Neural progenitor cell (in vitro differentiated cells): ENCODE measurements around the gene GAREM2. TPM values are rescaled to one million over a fixed set of nuclear protein-coding genes. Genes with fewer than 3 reads are reported as not detected.

ENCODE experiments used
- DNase-seq: peaks from one replicate; pipeline ENCODE4 v3.0.0-alpha.2; 2016; ENCODE audit warnings: low spot score
- H2AFZ ChIP-seq: fragments of 200-600 bp; sonication (generic); replicated peaks from 2 replicates; pipeline ENCODE4 v1.6.1; 2016; ENCODE audit warnings: antibody characterized with exemption
- H3F3A ChIP-seq: fragments of 200-600 bp; sonication (generic); 2 replicates; pipeline ENCODE4 v1.6.1; 2016; ENCODE audit warnings: antibody characterized with exemption, low read depth
- H3K27ac ChIP-seq: fragments of 200-600 bp; sonication (generic); 2 replicates; pipeline ENCODE4 v1.5.1; 2016; ENCODE audit warnings: mild to moderate bottlenecking
- H3K27me3 ChIP-seq: fragments of 200-600 bp; sonication (generic); 2 replicates; pipeline ENCODE4 v1.6.1; 2016; ENCODE audit warnings: mild to moderate bottlenecking, moderate library complexity
- H3K36me3 ChIP-seq: fragments of 200-600 bp; sonication (generic); 2 replicates; pipeline ENCODE4 v1.5.1; 2016
- H3K4me1 ChIP-seq: fragments of 200-600 bp; sonication (generic); 2 replicates; pipeline ENCODE4 v1.6.1; 2016; ENCODE audit warnings: mixed run types
- H3K4me2 ChIP-seq: fragments of 200-600 bp; sonication (generic); 2 replicates; pipeline ENCODE4 v1.6.1; 2016
- H3K4me3 ChIP-seq: fragments of 200-600 bp; sonication (generic); 2 replicates; pipeline ENCODE4 v1.5.1; 2016
- H3K79me2 ChIP-seq: fragments of 200-600 bp; sonication (generic); 2 replicates; pipeline ENCODE4 v1.6.1; 2016; ENCODE audit warnings: low read depth
- H3K9ac ChIP-seq: fragments of 200-600 bp; sonication (generic); 2 replicates; pipeline ENCODE4 v1.6.1; 2016
- H3K9me3 ChIP-seq: fragments of 200-600 bp; sonication (generic); 2 replicates; pipeline ENCODE4 v1.5.1; 2016; ENCODE audit warnings: low read depth
- H4K20me1 ChIP-seq: fragments of 200-600 bp; sonication (generic); 2 replicates; pipeline ENCODE4 v1.6.1; 2016; ENCODE audit warnings: low read depth
- H3K27ac Mint-ChIP-seq: 3 replicates; pipeline ENCODE4 v1.8.0; 2021; ENCODE audit warnings: mixed read lengths
- H3K27me3 Mint-ChIP-seq: 2 replicates; pipeline ENCODE4 v1.8.0; 2022; ENCODE audit warnings: low read depth, mild to moderate bottlenecking, inconsistent platforms, moderate library complexity, mixed read lengths; ENCODE audit not compliant: insufficient read depth
- H3K36me3 Mint-ChIP-seq: 3 replicates; pipeline ENCODE4 v1.8.0; 2021; ENCODE audit warnings: mixed read lengths
- H3K4me1 Mint-ChIP-seq: 3 replicates; pipeline ENCODE4 v1.8.0; 2021; ENCODE audit warnings: mixed read lengths
- H3K4me3 Mint-ChIP-seq: 3 replicates; pipeline ENCODE4 v1.8.0; 2021; ENCODE audit warnings: mild to moderate bottlenecking, moderate library complexity, mixed read lengths
- H3K9me3 Mint-ChIP-seq: 3 replicates; pipeline ENCODE4 v1.8.0; 2020; ENCODE audit warnings: mixed read lengths
- EZH2 ChIP-seq: fragments of 200-600 bp; sonication (generic); IDR thresholded peaks from 2 replicates; pipeline ENCODE4 v1.6.1; 2017; ENCODE audit warnings: antibody characterized with exemption, mild to moderate bottlenecking, moderate library complexity
- EZH2phosphoT487 ChIP-seq: fragments of 200-600 bp; sonication (generic); IDR thresholded peaks from 2 replicates; pipeline ENCODE4 v1.6.1; 2017; ENCODE audit warnings: antibody characterized with exemption
- total RNA-seq: library from RNA; depleted of rRNA; stranded (reverse); fragments of >200 nt; gene quantifications from 2 replicates; pipeline ENCODE4 v1.2.3, GENCODE V29; 2015; ENCODE audit warnings: low replicate concordance
- TF ChIP-seq, protein P1 (sequence below): fragments of 200-600 bp; sonication (generic); IDR thresholded peaks from 2 replicates; pipeline ENCODE4 v1.5.1; 2017; ENCODE audit warnings: antibody characterized with exemption, mild to moderate bottlenecking

The GAREM2 gene
- total RNA-seq, 1 donor from 2014 or later, result 20.0 TPM

DNA sequence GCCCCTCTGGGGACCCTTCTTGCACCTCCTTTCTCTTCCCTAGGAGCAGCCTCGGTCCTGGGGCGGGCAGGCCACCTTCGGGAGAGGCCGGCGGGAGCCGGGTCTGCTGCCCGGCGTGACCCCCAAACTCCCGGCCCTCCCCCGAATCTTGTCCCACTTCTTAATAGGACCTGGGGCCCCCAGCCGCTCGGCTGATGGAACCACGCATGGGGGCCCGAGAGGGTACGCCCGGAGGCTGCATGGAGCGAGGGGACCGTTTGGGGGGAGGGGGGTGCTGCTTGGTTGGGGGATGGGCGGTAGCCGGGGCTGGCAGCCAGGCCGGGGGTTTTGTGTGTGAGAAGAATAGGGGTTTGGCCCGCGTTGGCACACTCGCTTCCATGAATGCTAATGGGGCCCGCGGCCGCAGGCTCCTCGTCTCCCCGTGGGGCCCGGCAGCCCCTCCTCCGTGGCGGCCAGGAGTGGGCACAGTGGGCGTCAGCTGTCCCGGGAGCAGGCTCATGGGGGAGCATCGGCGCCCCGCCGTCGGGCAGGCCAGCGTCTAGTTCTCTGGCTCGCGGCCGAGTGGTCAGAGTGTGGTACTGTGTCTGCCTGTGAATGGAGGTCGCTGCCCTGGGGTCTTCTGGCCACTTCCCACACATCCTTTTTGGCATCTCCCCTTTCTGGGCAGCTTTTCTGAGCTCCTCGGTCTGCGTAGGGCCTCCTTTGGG lies 1.0 kb downstream of the GAREM2 start:
- Histone ChIP-seq H3K9ac (no peak overlapping the region), H3K27ac (no peak overlapping the region), H3K27me3 (peaks cover 25% of the 10 kb centered on the region), H3K36me3 (no peaks in the 10 kb centered on the region), H3K4me1 (peaks cover 25% of the 10 kb centered on the region), H2AFZ (no peak overlapping the region), H3K4me2 (peak overlapping the region; percentile 96), H3K4me3 (peak overlapping the region; percentile 90), H3K79me2 (peaks cover 20% of the 10 kb centered on the region), H3K9me3 (no peaks in the 10 kb centered on the region), H4K20me1 (peaks cover 36% of the 10 kb centered on the region), H3F3A (peaks cover 24% of the 10 kb centered on the region)
- peak; percentile 56 for DNase-seq
- H3K9me3 Mint-ChIP-seq, result no peaks in the 10 kb centered on the region
- TF ChIP-seq, protein P1, sequence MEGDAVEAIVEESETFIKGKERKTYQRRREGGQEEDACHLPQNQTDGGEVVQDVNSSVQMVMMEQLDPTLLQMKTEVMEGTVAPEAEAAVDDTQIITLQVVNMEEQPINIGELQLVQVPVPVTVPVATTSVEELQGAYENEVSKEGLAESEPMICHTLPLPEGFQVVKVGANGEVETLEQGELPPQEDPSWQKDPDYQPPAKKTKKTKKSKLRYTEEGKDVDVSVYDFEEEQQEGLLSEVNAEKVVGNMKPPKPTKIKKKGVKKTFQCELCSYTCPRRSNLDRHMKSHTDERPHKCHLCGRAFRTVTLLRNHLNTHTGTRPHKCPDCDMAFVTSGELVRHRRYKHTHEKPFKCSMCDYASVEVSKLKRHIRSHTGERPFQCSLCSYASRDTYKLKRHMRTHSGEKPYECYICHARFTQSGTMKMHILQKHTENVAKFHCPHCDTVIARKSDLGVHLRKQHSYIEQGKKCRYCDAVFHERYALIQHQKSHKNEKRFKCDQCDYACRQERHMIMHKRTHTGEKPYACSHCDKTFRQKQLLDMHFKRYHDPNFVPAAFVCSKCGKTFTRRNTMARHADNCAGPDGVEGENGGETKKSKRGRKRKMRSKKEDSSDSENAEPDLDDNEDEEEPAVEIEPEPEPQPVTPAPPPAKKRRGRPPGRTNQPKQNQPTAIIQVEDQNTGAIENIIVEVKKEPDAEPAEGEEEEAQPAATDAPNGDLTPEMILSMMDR, result no peak
- TF ChIP-seq EZH2phosphoT487 (peak; percentile 51), EZH2 (no peak)
- H3K4me1 Mint-ChIP-seq, result peaks cover 33% of the 10 kb centered on the region
- peak overlapping the region; percentile 89 for H3K4me3 Mint-ChIP-seq
- peaks cover 24% of the 10 kb centered on the region for H3K27me3 Mint-ChIP-seq
- H3K36me3 Mint-ChIP-seq, result peaks cover 4% of the 10 kb centered on the region
- peak overlapping the region; percentile 50 for H3K27ac Mint-ChIP-seq

DNA sequence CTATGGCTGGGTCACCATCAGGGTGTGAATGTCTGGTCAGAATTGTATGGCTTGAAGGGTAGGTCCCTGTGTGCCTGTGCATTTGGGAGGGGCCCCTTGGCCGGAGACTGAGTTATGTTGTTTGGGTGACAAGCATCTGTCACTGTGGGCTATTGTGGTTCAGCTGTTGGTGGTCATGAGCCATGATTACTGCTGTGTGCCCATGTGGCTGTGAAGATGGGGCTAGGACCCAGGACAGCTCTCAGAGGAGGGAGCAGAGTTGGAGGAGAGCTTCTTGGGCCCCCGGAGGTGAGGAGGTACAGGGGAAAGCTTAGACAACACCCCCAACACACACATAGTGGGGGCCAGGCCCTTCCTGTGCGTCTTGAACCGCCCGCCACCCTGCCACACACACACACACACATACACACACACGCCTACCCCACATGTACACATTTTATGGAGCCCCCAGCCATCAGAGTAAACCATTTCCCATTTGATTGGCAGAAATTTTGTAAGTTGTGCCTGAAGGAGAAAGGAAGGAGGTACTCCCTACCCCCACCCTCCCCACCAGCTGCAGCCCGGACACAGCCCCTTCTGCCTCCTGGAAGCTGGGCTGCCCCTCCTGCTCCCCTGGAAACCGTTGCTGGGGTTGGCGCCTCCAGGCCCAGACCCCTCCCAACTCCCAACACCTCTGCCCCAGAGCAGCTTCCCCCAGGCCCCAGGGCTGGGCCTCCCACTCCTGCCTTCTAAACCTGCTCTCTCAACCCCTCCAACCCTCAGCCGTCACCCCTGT lies 2.0 kb downstream of the GAREM2 start:
- H3K27me3 ChIP-seq, result peaks cover 25% of the 10 kb centered on the region
- H3K79me2 ChIP-seq, result peaks cover 20% of the 10 kb centered on the region
- H3K9me3 Mint-ChIP-seq, result no peaks in the 10 kb centered on the region
- peak overlapping the region; percentile 90 for H3K4me3 ChIP-seq
- H3F3A ChIP-seq, result peaks cover 28% of the 10 kb centered on the region
- no peak for TF ChIP-seq EZH2
- TF ChIP-seq, protein P1, result no peak
- TF ChIP-seq EZH2phosphoT487, result no peak
- peaks cover 37% of the 10 kb centered on the region for H3K4me1 Mint-ChIP-seq
- peaks cover 46% of the 10 kb centered on the region for H4K20me1 ChIP-seq
- H3K36me3 Mint-ChIP-seq, result peaks cover 4% of the 10 kb centered on the region
- H3K9me3 ChIP-seq, result no peaks in the 10 kb centered on the region
- DNase-seq, result no peak
- no peak overlapping the region for H2AFZ ChIP-seq
- no peaks in the 10 kb centered on the region for H3K36me3 ChIP-seq
- peaks cover 24% of the 10 kb centered on the region for H3K27me3 Mint-ChIP-seq
- peak overlapping the region; percentile 96 for H3K4me2 ChIP-seq
- peak overlapping the region; percentile 50 for H3K27ac Mint-ChIP-seq
- no peak overlapping the region for H3K27ac ChIP-seq
- no peak overlapping the region for H3K9ac ChIP-seq
- H3K4me3 Mint-ChIP-seq, result peak overlapping the region; percentile 89
- H3K4me1 ChIP-seq, result peaks cover 34% of the 10 kb centered on the region

DNA sequence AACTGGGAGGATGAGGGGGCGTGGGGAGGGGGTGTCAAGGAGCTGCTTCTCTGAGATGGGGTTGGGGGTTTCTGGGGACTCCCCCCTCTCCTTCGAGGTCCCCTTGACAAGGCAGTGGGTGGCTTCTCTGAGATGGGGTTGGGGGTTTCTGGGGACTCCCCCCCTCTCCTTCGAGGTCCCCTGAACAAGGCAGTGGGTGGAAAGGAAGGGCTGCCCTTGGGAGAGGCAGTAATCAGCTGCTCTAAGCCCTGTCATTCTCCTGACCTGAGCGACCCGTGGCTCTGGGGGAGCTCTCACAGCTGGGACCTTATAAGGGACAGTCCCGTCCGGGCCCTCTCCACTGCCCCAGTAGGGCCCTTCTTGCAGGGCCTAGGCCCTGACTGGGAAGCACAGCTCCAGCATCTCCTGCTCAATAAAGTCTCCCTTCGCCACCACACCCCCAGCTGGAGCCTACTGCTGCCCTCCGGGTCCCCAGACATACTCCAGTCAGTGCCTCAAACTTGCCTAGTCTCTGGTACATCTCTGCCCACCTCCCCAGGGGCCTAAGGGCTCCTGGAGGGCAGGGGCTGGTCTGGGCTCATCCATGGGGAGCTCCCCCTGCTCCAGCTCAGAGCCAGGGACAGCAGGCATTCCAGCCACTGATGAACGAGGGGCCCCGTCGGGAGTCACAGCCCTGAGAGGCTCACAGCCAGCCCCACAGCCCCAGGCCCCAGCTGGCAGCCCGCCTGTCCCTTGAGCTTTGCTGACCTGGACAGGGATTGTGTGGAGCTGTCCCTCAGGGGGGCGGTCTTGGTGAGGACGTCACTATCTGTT lies 2.8 kb downstream of the GAREM2 start:
- no peaks in the 10 kb centered on the region for H3K36me3 ChIP-seq
- peaks cover 35% of the 10 kb centered on the region for H3K4me1 ChIP-seq
- H3K27me3 Mint-ChIP-seq, result peaks cover 27% of the 10 kb centered on the region
- H2AFZ ChIP-seq, result no peak overlapping the region
- peaks cover 43% of the 10 kb centered on the region for H3K4me1 Mint-ChIP-seq
- H3K36me3 Mint-ChIP-seq, result peaks cover 4% of the 10 kb centered on the region
- peaks cover 54% of the 10 kb centered on the region for H4K20me1 ChIP-seq
- no peak overlapping the region for H3K27ac ChIP-seq
- no peak overlapping the region for H3K27ac Mint-ChIP-seq
- peaks cover 25% of the 10 kb centered on the region for H3K27me3 ChIP-seq
- H3K4me3 ChIP-seq, result no peak overlapping the region
- peaks cover 20% of the 10 kb centered on the region for H3K79me2 ChIP-seq
- no peaks in the 10 kb centered on the region for H3K9me3 ChIP-seq
- H3K9me3 Mint-ChIP-seq, result no peaks in the 10 kb centered on the region
- peak overlapping the region; percentile 62 for H3K4me3 Mint-ChIP-seq
- no peak overlapping the region for H3K9ac ChIP-seq
- TF ChIP-seq EZH2 (no peak), EZH2phosphoT487 (no peak)
- TF ChIP-seq, protein P1, result no peak
- DNase-seq, result peak; percentile 36
- H3K4me2 ChIP-seq, result peak overlapping the region; percentile 96
- H3F3A ChIP-seq, result peaks cover 28% of the 10 kb centered on the region
